PFSK-1 (cell line): ENCODE data around the gene SLC4A7.

Experiments used
- FOXP2 ChIP-seq: optimal IDR thresholded peaks from 2 replicates; pipeline ENCODE3; 2011; ENCODE audit warnings: borderline replicate concordance, control low read depth, inconsistent platforms; ENCODE audit not compliant: insufficient read depth; ENCODE audit errors: extremely low read length, extremely low read depth
- POLR2AphosphoS5 ChIP-seq: IDR thresholded peaks from 2 replicates; pipeline ENCODE4 v1.6.1; 2012; ENCODE audit warnings: low read depth, mild to moderate bottlenecking, control low read depth, low read length, moderate library complexity
- SIN3A ChIP-seq: IDR thresholded peaks from 2 replicates; pipeline ENCODE4 v1.6.1; 2012; ENCODE audit warnings: mild to moderate bottlenecking, low read length, moderate library complexity, borderline replicate concordance; ENCODE audit not compliant: insufficient read depth
- TAF1 ChIP-seq: IDR thresholded peaks from 2 replicates; pipeline ENCODE4 v1.6.1; 2012; ENCODE audit warnings: low read length, control low read depth, borderline replicate concordance; ENCODE audit not compliant: insufficient read depth
- TF ChIP-seq, protein P1 (sequence below), 2 experiments: IDR thresholded peaks; 2 replicates each; pipeline versions ENCODE4 v1.6.1 to v1.8.0; 2011 to 2012; ENCODE audit warnings: low read depth in 2 of 2, low read length in 2 of 2, control low read depth in 1 of 2, inconsistent platforms in 1 of 2, mild to moderate bottlenecking in 1 of 2, moderate library complexity in 1 of 2; ENCODE audit not compliant: insufficient read depth in 1 of 2

DNA sequence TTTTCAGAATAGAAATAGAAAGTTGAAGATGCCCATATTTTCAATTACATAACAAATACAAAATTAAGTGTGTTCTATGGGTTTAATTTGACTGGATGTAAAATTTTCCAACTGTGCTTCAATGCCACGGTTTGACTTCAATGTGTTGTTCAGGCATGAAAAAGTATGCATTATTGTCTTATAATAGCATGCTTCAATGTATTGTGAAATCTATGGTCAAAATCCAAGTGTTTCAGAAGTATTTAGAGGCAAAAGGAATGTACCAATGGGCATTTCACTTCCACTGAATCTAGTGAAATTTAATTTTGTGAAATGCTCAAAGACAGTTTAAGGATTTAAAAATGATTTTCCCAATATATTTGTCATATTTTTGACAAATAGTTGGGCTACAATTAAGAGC, 131.0 kb downstream of the SLC4A7 start:
- no peak for TF ChIP-seq TAF1
- TF ChIP-seq, protein P1, sequence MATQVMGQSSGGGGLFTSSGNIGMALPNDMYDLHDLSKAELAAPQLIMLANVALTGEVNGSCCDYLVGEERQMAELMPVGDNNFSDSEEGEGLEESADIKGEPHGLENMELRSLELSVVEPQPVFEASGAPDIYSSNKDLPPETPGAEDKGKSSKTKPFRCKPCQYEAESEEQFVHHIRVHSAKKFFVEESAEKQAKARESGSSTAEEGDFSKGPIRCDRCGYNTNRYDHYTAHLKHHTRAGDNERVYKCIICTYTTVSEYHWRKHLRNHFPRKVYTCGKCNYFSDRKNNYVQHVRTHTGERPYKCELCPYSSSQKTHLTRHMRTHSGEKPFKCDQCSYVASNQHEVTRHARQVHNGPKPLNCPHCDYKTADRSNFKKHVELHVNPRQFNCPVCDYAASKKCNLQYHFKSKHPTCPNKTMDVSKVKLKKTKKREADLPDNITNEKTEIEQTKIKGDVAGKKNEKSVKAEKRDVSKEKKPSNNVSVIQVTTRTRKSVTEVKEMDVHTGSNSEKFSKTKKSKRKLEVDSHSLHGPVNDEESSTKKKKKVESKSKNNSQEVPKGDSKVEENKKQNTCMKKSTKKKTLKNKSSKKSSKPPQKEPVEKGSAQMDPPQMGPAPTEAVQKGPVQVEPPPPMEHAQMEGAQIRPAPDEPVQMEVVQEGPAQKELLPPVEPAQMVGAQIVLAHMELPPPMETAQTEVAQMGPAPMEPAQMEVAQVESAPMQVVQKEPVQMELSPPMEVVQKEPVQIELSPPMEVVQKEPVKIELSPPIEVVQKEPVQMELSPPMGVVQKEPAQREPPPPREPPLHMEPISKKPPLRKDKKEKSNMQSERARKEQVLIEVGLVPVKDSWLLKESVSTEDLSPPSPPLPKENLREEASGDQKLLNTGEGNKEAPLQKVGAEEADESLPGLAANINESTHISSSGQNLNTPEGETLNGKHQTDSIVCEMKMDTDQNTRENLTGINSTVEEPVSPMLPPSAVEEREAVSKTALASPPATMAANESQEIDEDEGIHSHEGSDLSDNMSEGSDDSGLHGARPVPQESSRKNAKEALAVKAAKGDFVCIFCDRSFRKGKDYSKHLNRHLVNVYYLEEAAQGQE (IDR thresholded peaks at IDR 0.05; ENCODE audit: insufficient read depth in 1 of 2, low read depth in 2 of 2, low read length in 2 of 2) = no peak
- no peak for TF ChIP-seq POLR2AphosphoS5
- TF ChIP-seq SIN3A = no peak
- TF ChIP-seq FOXP2 = no peak
